Adipocyte (in vitro differentiated cells): ENCODE measurements around the gene PEAK1.
"Not testable (repeated sequence)": the region's sequence is repeated elsewhere in the genome, so short reads cannot be mapped to it uniquely, and the experiment has no call there.

Experiments
- DNase-seq: peaks from one replicate; pipeline ENCODE4 v3.0.0-alpha.2; 2015; ENCODE audit warnings: low read depth
- H3K27me3 ChIP-seq: replicated peaks from 2 replicates; pipeline ENCODE4 v1.7.0; 2013; ENCODE audit warnings: mild to moderate bottlenecking, low read length, moderate library complexity; ENCODE audit not compliant: control insufficient read depth, insufficient read depth
- H3K36me3 ChIP-seq: 2 replicates; pipeline ENCODE4 v1.7.0; 2013; ENCODE audit warnings: low read length, mild to moderate bottlenecking, moderate library complexity; ENCODE audit not compliant: control insufficient read depth, insufficient read depth, severe bottlenecking
- H3K4me1 ChIP-seq: 2 replicates; pipeline ENCODE4 v1.7.0; 2013; ENCODE audit warnings: mild to moderate bottlenecking, low read length, moderate library complexity; ENCODE audit not compliant: control insufficient read depth, insufficient read depth
- H3K4me3 ChIP-seq: 2 replicates; pipeline ENCODE4 v1.7.0; 2013; ENCODE audit warnings: mild to moderate bottlenecking, low read length, moderate library complexity
- H3K9ac ChIP-seq: 2 replicates; pipeline ENCODE4 v1.7.0; 2013; ENCODE audit warnings: mild to moderate bottlenecking, low read length, moderate library complexity
- H3K9me3 ChIP-seq: 2 replicates; pipeline ENCODE4 v1.7.0; 2013; ENCODE audit warnings: mild to moderate bottlenecking, low read length, moderate library complexity; ENCODE audit not compliant: control insufficient read depth

The PEAK1 gene

DNA sequence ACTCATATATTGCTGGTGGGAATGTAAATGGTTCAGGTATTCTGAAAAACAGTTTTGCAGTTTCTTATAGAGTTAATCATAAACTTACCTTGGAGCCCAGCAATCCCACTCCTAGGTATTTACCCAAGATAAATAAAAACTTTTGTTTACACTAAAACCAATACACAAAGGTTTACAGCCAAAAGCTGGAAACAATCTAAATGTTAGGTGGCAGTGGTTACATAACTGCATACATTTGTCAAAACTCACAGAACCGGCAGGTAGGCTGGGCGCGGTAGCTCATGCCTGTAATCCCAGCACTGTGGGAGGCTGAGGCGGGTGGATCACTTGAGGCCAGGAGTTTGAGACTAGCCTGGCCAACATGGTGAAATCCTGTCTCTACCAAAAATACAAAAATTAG is 235.6 kb downstream of the PEAK1 start:
- not testable (repeated sequence) for H3K9ac ChIP-seq, H3K4me3 ChIP-seq, DNase-seq, H3K27me3 ChIP-seq, H3K9me3 ChIP-seq
- H3K4me1 ChIP-seq: peaks cover 38% of the 10 kb centered on the region
- H3K36me3 ChIP-seq: peaks cover 26% of the 10 kb centered on the region

DNA sequence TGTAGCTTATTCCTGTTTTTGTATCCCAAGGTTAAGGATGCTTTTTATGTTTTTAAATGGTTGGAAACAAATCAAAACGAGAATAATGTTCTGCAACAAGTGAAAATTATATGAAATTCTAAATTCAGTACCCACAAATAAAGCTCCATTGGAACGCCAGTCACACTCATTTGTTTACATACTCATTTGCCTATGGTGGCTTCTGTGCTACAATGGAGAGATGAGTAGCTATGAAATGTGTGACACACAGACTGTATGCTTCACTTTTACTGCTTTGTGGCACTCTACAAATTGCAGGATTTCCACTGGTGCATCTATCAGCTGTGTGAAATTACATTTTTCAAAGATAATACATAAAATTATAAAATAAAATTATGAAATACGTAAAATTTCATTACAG is 236.8 kb downstream of the PEAK1 start:
- H3K4me1 ChIP-seq: peaks cover 37% of the 10 kb centered on the region
- no peak overlapping the region for H3K9ac ChIP-seq
- no peaks in the 10 kb centered on the region for H3K9me3 ChIP-seq
- no peak overlapping the region for H3K4me3 ChIP-seq
- H3K27me3 ChIP-seq: no peaks in the 10 kb centered on the region
- no peak for DNase-seq
- peaks cover 39% of the 10 kb centered on the region for H3K36me3 ChIP-seq

DNA sequence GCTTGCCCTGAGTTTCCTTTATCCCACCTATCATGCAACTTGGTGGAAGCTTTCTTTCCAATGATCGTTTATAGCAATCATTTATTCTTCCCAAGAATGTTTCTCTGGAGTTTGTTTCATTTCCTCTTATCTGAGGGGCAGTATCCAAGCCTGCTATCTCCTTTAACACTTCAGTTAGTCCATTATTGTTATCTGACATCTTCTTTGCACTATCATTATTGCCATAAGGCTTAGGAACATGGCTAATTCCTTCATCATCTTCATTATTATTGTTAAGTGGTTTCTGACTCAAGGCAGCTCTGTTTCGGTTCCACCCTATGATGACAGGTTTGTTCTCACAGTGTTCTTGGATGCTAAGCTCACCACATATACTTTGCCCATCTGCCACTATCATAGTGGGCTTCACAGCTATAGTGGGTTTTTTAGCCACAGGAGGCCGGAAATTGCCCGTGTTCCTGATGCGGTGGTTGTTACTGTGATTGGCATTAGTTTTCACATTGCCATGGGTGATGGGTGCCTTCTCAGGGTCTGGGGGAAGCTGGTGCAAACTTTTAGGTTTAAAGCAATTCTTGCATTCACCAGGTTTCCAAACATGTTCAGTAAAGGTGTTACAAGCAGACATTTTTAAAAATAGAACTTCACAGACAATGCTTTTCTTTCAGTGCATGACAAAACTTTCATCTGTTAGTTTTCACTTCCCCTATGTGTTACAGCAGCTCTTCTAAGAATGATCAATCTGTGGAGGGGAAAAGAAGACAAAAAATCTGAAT is 238.4 kb downstream of the PEAK1 start:
- no peak overlapping the region for H3K4me3 ChIP-seq
- DNase-seq: no peak
- H3K9me3 ChIP-seq: no peaks in the 10 kb centered on the region
- H3K36me3 ChIP-seq: peaks cover 46% of the 10 kb centered on the region
- peaks cover 23% of the 10 kb centered on the region for H3K4me1 ChIP-seq
- H3K27me3 ChIP-seq: no peaks in the 10 kb centered on the region
- H3K9ac ChIP-seq: no peak overlapping the region

DNA sequence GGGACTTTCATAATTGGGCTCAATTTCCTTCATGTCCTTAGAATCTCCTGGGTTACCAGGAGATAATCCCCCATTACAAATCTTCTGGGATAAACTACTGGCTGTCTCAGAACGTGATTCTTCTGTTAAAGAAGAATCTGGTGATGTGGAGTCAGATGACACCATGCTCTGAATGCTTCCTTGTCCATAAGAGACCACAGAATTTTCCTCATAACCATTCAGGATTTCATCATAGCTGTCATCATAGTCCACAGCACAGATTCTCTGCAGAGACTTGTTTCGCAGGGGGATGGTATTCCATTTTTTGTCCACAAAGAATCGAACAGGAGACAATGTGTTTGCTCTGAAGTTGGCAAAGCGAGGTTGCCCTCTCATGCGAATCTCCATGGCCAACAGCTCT is 239.1 kb downstream of the PEAK1 start:
- peaks cover 23% of the 10 kb centered on the region for H3K4me1 ChIP-seq
- H3K9me3 ChIP-seq: no peaks in the 10 kb centered on the region
- H3K4me3 ChIP-seq: no peak overlapping the region
- no peak overlapping the region for H3K9ac ChIP-seq
- peak; percentile 47 for DNase-seq
- H3K27me3 ChIP-seq: no peaks in the 10 kb centered on the region
- H3K36me3 ChIP-seq: peaks cover 46% of the 10 kb centered on the region

DNA sequence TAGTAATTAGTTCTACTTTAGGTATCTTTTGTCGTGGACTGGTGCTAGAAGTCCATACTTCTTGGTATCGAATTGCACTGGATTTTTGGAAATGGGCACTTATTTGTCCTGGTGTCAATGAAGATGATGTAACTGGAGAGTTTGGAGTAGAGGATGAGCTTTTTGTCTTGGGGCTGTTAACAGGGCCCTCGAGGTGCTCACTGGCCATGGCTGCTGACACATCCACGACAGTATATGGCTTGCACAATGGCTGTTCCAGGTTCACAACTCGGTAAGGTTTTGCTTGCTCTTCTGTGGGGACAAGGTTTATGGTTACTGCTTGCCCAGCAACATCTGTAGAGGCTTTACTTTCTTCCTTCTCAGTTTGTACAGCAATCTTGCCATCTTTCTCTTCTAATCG is 239.6 kb downstream of the PEAK1 start:
- Histone ChIP-seq H3K4me3 (no peak overlapping the region), H3K27me3 (no peaks in the 10 kb centered on the region), H3K9ac (no peak overlapping the region), H3K4me1 (peaks cover 23% of the 10 kb centered on the region), H3K9me3 (no peaks in the 10 kb centered on the region), H3K36me3 (peaks cover 46% of the 10 kb centered on the region)
- no peak for DNase-seq

DNA sequence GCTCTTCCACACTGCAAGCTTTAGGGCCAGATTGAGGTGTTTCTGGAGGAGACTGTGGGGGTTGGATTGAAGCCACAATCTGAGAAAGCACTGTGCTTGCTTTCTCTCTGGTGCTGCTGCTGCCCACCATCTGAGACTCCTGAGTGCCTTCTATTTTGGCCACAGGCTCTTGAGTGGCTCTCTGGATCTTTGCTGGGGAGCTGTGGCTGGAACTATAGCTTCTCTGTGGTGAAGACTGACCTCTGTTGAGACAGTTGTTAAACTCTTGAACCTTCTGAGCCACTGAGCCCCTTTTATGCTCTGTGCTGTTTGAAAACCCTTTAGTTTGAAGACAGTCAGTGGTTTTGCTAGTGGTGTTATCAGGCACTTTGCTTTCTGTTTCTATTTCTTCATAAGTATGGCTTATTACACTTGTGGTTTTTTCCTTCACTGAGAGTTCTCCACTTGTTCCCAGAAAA is 240.3 kb downstream of the PEAK1 start:
- Histone ChIP-seq H3K9me3 (no peaks in the 10 kb centered on the region), H3K36me3 (peaks cover 46% of the 10 kb centered on the region), H3K4me1 (peaks cover 23% of the 10 kb centered on the region), H3K27me3 (no peaks in the 10 kb centered on the region), H3K4me3 (no peak overlapping the region), H3K9ac (no peak overlapping the region)
- no peak for DNase-seq

DNA sequence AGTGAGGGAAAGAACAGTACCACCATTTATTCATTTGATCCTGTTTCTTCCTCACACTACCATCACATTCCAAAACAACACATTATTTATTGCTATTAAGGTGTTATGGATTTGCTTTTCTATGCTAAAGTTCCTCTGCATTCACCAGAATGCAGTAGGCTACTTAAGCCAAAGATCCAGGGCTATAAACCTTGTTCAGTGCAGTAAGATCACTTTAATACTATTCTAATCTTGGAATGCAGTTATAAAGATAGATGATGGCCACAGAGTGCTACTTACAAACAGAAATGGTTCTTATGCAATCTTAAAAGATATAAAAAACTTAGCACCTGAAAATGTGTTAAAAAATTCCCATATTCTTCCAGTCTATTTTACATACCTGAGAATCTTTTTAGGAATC is 241.5 kb downstream of the PEAK1 start:
- Histone ChIP-seq H3K36me3 (peaks cover 46% of the 10 kb centered on the region), H3K9me3 (no peaks in the 10 kb centered on the region), H3K27me3 (no peaks in the 10 kb centered on the region), H3K4me3 (no peak overlapping the region), H3K9ac (no peak overlapping the region), H3K4me1 (peaks cover 23% of the 10 kb centered on the region)
- DNase-seq: no peak

DNA sequence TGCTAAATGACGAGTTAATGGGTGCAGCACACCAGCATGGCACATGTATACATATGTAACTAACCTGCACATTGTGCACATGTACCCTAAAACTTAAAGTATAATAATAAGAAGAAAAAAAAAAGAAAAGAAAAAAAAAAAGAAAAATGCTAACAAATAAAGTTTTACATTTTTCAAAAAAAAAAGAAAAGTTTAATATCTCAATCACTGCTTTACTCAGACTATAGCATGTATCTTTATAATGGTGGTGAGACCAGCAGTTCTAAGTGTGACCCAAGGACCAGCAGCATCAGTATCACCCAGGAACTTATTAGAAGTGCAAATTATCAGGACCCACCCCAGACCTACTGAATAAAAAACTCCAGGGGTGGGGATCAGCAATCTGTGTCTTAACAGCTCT is 243.8 kb downstream of the PEAK1 start:
- Histone ChIP-seq H3K36me3 (peaks cover 38% of the 10 kb centered on the region), H3K4me1 (peaks cover 18% of the 10 kb centered on the region)
- DNase-seq, H3K9ac ChIP-seq, H3K27me3 ChIP-seq, H3K4me3 ChIP-seq, H3K9me3 ChIP-seq: not testable (repeated sequence)

DNA sequence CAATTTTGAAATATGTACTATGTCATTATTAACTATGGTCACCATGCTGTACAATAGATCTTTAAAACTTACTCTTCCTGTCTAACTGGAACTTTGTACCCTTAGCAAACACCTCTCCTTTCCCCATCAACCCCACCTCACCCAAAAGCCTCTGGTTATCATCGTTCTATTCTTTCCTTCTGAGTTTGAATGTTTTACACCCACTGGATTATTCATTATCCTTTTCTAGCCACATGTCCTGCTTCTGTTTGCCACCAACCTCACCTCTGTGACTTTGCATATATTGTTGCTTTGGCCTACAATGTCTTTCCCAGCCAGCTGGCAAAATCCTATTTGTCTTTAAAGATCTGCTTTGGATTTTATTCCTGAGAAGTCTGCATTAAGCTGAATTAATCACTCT is 246.4 kb downstream of the PEAK1 start:
- Histone ChIP-seq H3K36me3 (peaks cover 11% of the 10 kb centered on the region), H3K9ac (no peak overlapping the region), H3K27me3 (no peaks in the 10 kb centered on the region), H3K4me1 (no peaks in the 10 kb centered on the region), H3K4me3 (no peak overlapping the region), H3K9me3 (no peaks in the 10 kb centered on the region)
- DNase-seq: no peak

DNA sequence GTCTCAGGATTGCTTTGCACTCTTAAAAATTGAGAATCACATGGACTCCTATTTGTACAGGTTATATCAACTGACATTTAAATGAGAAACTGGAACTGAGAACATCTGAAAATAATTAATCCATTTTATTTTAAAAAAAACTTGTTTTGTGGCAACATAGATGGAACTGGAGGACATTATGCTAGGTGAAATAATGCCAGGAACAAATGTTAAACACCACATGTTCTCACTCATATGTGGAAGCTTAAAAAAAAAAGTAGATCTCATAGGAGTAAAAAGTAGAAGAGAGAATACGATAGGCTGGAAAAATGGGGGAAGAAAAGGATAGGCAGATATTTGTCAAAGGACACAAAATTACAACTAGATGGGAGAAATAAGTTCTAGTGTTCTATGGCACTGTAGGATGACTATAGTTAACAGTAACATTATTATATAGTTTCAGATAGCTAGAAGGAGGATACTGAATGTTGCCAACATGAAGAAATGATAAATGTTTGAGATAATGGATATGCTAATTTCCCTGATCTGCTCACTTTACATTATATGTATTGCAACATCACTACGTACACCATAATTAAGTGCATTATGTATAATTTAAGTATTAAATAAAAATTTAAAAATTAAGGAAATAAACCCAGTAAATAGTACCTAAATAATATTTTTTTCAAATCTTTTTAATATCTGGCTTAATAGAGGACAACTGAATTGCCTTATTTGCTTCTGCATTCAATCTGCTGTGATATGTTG is 248.5 kb downstream of the PEAK1 start:
- H3K4me3 ChIP-seq: no peak overlapping the region
- no peak for DNase-seq
- no peak overlapping the region for H3K9ac ChIP-seq
- no peaks in the 10 kb centered on the region for H3K27me3 ChIP-seq
- no peaks in the 10 kb centered on the region for H3K9me3 ChIP-seq
- peaks cover 4% of the 10 kb centered on the region for H3K36me3 ChIP-seq
- H3K4me1 ChIP-seq: peaks cover 4% of the 10 kb centered on the region

DNA sequence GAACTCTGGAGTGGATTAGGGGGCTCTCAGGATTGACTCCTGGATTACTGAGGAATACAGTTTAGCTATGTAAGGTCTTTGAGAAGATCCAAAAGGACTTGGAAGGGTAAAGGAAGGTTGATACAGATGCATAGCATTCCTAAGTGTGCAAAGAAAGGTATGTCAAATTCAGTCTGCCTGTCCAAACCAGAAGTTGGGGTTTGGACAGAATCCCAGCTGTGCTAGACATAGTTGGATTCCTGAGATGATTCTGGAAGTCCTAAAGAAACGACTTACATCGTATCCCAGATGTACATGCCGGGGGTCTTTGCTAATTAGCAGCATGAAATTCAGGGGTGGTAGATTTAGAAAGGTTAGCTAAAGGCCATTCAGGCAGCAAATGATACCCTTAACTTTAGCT is 251.3 kb downstream of the PEAK1 start:
- Histone ChIP-seq H3K9me3 (no peaks in the 10 kb centered on the region), H3K27me3 (no peaks in the 10 kb centered on the region), H3K9ac (no peak overlapping the region), H3K4me1 (peaks cover 4% of the 10 kb centered on the region), H3K4me3 (no peak overlapping the region), H3K36me3 (peaks cover 7% of the 10 kb centered on the region)
- DNase-seq: peak; percentile 39
